H1 (cell line): ENCODE data around the gene DOK6. TPM values are rescaled to one million over a fixed set of nuclear protein-coding genes. Genes with fewer than 3 reads are reported as not detected.

Experiments used
- ASH2L ChIP-seq: fragments of 200-600, 300-600 bp; sonication (generic); IDR thresholded peaks from one replicate; pipeline ENCODE4 v1.7.1; 2017; ENCODE audit warnings: low read length
- CHD1 ChIP-seq: IDR thresholded peaks from 2 replicates; pipeline ENCODE4 v1.6.1; 2012; ENCODE audit warnings: low read depth, low read length, improper control_type of control experiment
- CHD2 ChIP-seq: IDR thresholded peaks from 2 replicates; pipeline ENCODE4 v1.6.1; 2012; ENCODE audit warnings: low read length, improper control_type of control experiment
- CHD7 ChIP-seq: fragments of 300-600 bp; sonication (generic); IDR thresholded peaks from 2 replicates; pipeline ENCODE4 v1.7.1; 2012; ENCODE audit warnings: low read length, moderate library complexity, mild to moderate bottlenecking, inconsistent platforms; ENCODE audit not compliant: insufficient replicate concordance
- FOSL1 ChIP-seq: IDR thresholded peaks from 2 replicates; pipeline ENCODE4 v1.6.1; 2011; ENCODE audit warnings: mild to moderate bottlenecking, low read depth, low read length, moderate library complexity; ENCODE audit not compliant: insufficient read depth
- HDAC2 ChIP-seq, 2 experiments: fragments of 300-600 bp in 1 of 2; sonication (generic) in 1 of 2; IDR thresholded peaks; 2 replicates each; pipeline ENCODE4 v1.6.1; 2011 to 2012; ENCODE audit warnings: low read depth in 2 of 2, low read length in 2 of 2, mild to moderate bottlenecking in 2 of 2, moderate library complexity in 2 of 2, borderline replicate concordance in 1 of 2, inconsistent platforms in 1 of 2
- PHF8 ChIP-seq: fragments of 200-600 bp; sonication (generic); conservative IDR thresholded peaks from 2 replicates; pipeline ENCODE4 v1.7.1; 2012; ENCODE audit warnings: low read depth, mild to moderate bottlenecking, inconsistent platforms, low read length, moderate library complexity
- POLR2AphosphoS5 ChIP-seq: IDR thresholded peaks from 2 replicates; pipeline ENCODE4 v1.6.1; 2011; ENCODE audit warnings: low read depth, low read length
- SP4 ChIP-seq: IDR thresholded peaks from 2 replicates; pipeline ENCODE4 v1.6.1; 2012; ENCODE audit warnings: low read length, inconsistent platforms
- polyA plus RNA-seq, 7 experiments: library from polyadenylated mRNA; depleted of rRNA in 3 of 7; stranded (reverse) in 5 of 7; unstranded in 2 of 7; fragments of >200 nt in 5 of 7; fragments of 200-250 nt in 2 of 7; gene quantifications; 1 replicate in 5 of 7; 2 replicates in 1 of 7; 4 replicates in 1 of 7; pipeline versions ENCODE4 v1.2.1 to v1.2.3, GENCODE V29; 2011 to 2013; ENCODE audit warnings: missing spikeins in 2 of 7, mixed read lengths in 2 of 7
- total RNA-seq: library from RNA; stranded (reverse); fragmentation: NEBNext Ultra II Directional; extraction: Animal tissue kit (Norgen Biotek cat#: 25700); gene quantifications from 2 replicates; pipeline ENCODE4 v1.2.1, GENCODE V29; 2021

DOK6 gene
- total and polyA plus RNA-seq, 2 of the 8 experiments (the other 6 are each of a cell fraction or from before 2014, with no cell fraction given) = 0.33 to 0.50 TPM

GRCh38 chr18:69487488-69488394 lies 87.1 kb downstream of the DOK6 start (continued):
- TF ChIP-seq CHD7 = no peak
- no peak for TF ChIP-seq PHF8
- no peak for TF ChIP-seq SP4
- TF ChIP-seq FOSL1 = no peak
- TF ChIP-seq POLR2AphosphoS5 = no peak
- TF ChIP-seq CHD2 = no peak
- TF ChIP-seq HDAC2 (IDR thresholded peaks at IDR 0.05; ENCODE audit: borderline replicate concordance in 1 of 2, low read depth in 2 of 2, low read length in 2 of 2) = no peak
- TF ChIP-seq CHD1 = no peak
- TF ChIP-seq ASH2L = no peak
